Karpas-422 (cell line): ENCODE measurements around the gene PACRGL. TPM values are rescaled to one million over a fixed set of nuclear protein-coding genes. Genes with fewer than 3 reads are reported as not detected.
"Not testable (repeated sequence)": the region's sequence is repeated elsewhere in the genome, so short reads cannot be mapped to it uniquely, and the experiment has no call there.

ENCODE experiments used
- DNase-seq: peaks from one replicate; pipeline ENCODE4 v3.0.0-alpha.2; 2015
- H2AFZ ChIP-seq: fragments of 200-600 bp; sonication (generic); 2 replicates; pipeline ENCODE4 v1.6.1; 2014; ENCODE audit warnings: antibody characterized with exemption, low read length, mixed read lengths
- H3K27ac ChIP-seq: fragments of 200-600 bp; sonication (generic); 2 replicates; pipeline ENCODE4 v1.5.1; 2014; ENCODE audit warnings: mild to moderate bottlenecking, low read length, moderate library complexity
- H3K27me3 ChIP-seq: fragments of 200-600 bp; sonication (generic); 2 replicates; pipeline ENCODE4 v1.6.1; 2014; ENCODE audit warnings: low read length, mixed read lengths
- H3K36me3 ChIP-seq: fragments of 200-600 bp; sonication (generic); 2 replicates; pipeline ENCODE4 v1.6.1; 2014; ENCODE audit warnings: low read length, mixed read lengths; ENCODE audit not compliant: insufficient read depth
- H3K4me1 ChIP-seq: fragments of 200-600 bp; sonication (generic); 2 replicates; pipeline ENCODE4 v1.6.1; 2014; ENCODE audit warnings: mild to moderate bottlenecking, low read length, mixed read lengths
- H3K4me2 ChIP-seq: fragments of 200-600 bp; sonication (generic); 2 replicates; pipeline ENCODE4 v1.6.1; 2014; ENCODE audit warnings: low read length, low read depth, mild to moderate bottlenecking; ENCODE audit not compliant: poor library complexity, severe bottlenecking
- H3K4me3 ChIP-seq: fragments of 200-600 bp; sonication (generic); 2 replicates; pipeline ENCODE4 v1.5.1; 2014; ENCODE audit warnings: mild to moderate bottlenecking, antibody characterized with exemption, low read length, mixed read lengths
- H3K79me2 ChIP-seq: fragments of 200-600 bp; sonication (generic); 2 replicates; pipeline ENCODE4 v1.6.1; 2014; ENCODE audit warnings: mild to moderate bottlenecking, low read length, mixed read lengths
- H3K9ac ChIP-seq: fragments of 200-600 bp; sonication (generic); 2 replicates; pipeline ENCODE4 v1.6.0; 2014; ENCODE audit warnings: low read length
- H3K9me2 ChIP-seq: fragments of 200-600 bp; sonication (generic), shearing (Covaris generic); replicated peaks from 2 replicates; pipeline ENCODE4 v1.6.0; 2014; ENCODE audit warnings: mild to moderate bottlenecking, low read length, moderate library complexity; ENCODE audit not compliant: insufficient read depth
- H3K9me3 ChIP-seq: fragments of 300-700, 200-600 bp; sonication (generic); 2 replicates; pipeline ENCODE4 v1.6.1; 2014; ENCODE audit warnings: low read length, mixed read lengths
- H4K20me1 ChIP-seq: fragments of 200-600 bp; sonication (generic); 2 replicates; pipeline ENCODE4 v1.6.1; 2014; ENCODE audit warnings: mild to moderate bottlenecking, antibody characterized with exemption, low read length, low read depth; ENCODE audit not compliant: insufficient read depth
- total RNA-seq: library from RNA; depleted of rRNA; stranded (reverse); fragments of >200 nt; shearing (Covaris generic); gene quantifications from 2 replicates; pipeline ENCODE4 v1.2.3, GENCODE V29; 2014; ENCODE audit warnings: low replicate concordance

PACRGL gene
- total RNA-seq, 1 experiment from 2014 or later, result 49.9 TPM

DNA sequence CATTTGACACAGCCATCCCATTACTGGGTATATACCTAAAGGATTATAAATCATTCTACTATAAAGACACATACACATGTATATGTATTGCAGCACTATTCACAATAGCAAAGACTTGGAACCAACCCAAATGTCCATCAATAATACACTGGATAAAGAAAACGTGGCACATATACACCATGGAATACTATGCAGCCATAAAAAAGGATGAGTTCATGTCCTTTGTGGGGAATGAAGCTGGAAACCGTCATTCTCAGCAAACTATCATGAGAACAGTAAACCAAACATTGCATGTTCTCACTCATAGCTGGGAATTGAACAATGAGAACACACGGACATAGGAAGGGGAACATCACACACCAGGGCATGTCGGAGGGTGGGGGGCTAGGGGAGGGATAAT, 45.7 kb downstream of the PACRGL start:
- H3K27ac ChIP-seq, H3K9me2 ChIP-seq, H3K27me3 ChIP-seq, H3K36me3 ChIP-seq, H3K9me3 ChIP-seq, H3K79me2 ChIP-seq, H3K4me2 ChIP-seq, H3K4me3 ChIP-seq, DNase-seq, H3K9ac ChIP-seq, H2AFZ ChIP-seq, H3K4me1 ChIP-seq, H4K20me1 ChIP-seq: not testable (repeated sequence)

DNA sequence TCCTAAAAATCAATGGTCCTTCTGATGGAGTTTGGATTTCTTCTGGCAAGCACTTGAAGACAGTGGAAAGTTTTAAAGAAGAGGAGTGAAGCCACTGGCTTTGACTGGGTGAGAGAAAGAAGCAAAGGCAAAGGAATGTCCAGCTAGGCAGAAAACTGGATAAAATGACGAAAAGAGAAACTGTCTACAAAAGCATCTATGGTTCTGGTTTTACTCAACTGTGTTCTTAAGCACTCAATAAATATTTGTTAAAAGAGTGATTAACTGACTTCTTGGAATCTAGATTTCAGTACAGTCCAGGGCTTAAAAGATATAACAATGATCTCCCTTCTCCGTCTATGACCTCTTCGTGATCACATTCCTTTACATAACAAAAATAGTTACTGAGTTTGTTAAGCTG, 52.4 kb downstream of the PACRGL start:
- no peaks in the 10 kb centered on the region for H3K79me2 ChIP-seq
- no peaks in the 10 kb centered on the region for H3K9me3 ChIP-seq
- no peak overlapping the region for H3K27ac ChIP-seq
- H3K9ac ChIP-seq, result no peak overlapping the region
- DNase-seq, result no peak
- no peaks in the 10 kb centered on the region for H3K27me3 ChIP-seq
- H3K9me2 ChIP-seq, result no peaks in the 10 kb centered on the region
- no peaks in the 10 kb centered on the region for H4K20me1 ChIP-seq
- H3K4me1 ChIP-seq, result no peaks in the 10 kb centered on the region
- H3K4me2 ChIP-seq, result no peak overlapping the region
- no peaks in the 10 kb centered on the region for H3K36me3 ChIP-seq
- H3K4me3 ChIP-seq, result no peak overlapping the region
- no peak overlapping the region for H2AFZ ChIP-seq

DNA sequence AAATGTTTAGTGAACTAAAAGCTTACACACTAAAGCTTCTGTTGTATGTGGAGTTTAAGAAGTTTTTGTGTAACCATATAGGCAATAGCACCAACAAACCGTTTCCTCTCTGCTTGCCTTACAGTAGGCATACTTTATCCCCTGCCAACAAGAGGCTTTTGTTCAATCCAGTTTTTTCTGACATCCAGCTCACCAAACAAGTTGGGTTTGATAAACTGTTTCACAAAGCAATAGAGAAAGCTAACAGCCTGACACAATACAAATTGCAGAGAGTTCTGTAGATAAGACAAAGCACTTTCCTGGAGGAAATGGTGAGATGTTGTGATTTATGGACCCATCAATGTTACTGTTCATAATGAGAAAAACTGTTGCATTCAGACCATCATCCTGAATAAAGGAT, 53.8 kb downstream of the PACRGL start:
- Histone ChIP-seq H3K27me3 (no peaks in the 10 kb centered on the region), H3K27ac (no peak overlapping the region), H3K4me2 (no peak overlapping the region), H3K4me3 (no peak overlapping the region), H3K4me1 (no peaks in the 10 kb centered on the region), H3K9ac (no peak overlapping the region), H3K9me2 (no peaks in the 10 kb centered on the region), H3K9me3 (no peaks in the 10 kb centered on the region), H4K20me1 (no peaks in the 10 kb centered on the region), H3K36me3 (no peaks in the 10 kb centered on the region), H3K79me2 (no peaks in the 10 kb centered on the region), H2AFZ (no peak overlapping the region)
- no peak for DNase-seq

DNA sequence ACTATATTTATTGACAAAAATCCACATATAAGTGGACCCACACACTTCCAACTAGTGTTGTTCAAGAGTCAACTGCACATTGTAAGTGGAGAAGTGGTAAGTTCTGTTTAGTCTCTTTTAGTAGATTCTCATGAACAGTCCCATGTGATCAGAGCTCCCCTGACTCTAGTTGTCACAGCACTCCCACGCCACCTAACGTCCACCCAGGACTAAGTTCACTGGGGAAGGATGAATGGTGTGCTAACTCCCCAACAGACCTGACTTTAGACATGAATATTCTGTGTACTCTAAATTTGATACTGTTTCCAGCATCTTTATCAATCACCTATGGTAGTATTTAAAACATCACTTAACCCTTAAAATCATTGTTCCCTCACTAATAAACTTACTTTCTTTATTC, 59.8 kb downstream of the PACRGL start:
- no peaks in the 10 kb centered on the region for H3K27me3 ChIP-seq
- peak; percentile 79 for DNase-seq
- H4K20me1 ChIP-seq, result no peaks in the 10 kb centered on the region
- no peak overlapping the region for H3K4me2 ChIP-seq
- no peaks in the 10 kb centered on the region for H3K9me2 ChIP-seq
- H3K9me3 ChIP-seq, result no peaks in the 10 kb centered on the region
- peaks cover 4% of the 10 kb centered on the region; the same call in 1 of the 2 replicates for H3K4me1 ChIP-seq
- H3K4me3 ChIP-seq, result no peak overlapping the region
- no peak overlapping the region for H3K27ac ChIP-seq
- H2AFZ ChIP-seq, result no peak overlapping the region
- no peaks in the 10 kb centered on the region for H3K36me3 ChIP-seq
- no peaks in the 10 kb centered on the region for H3K79me2 ChIP-seq
- no peak overlapping the region for H3K9ac ChIP-seq

DNA sequence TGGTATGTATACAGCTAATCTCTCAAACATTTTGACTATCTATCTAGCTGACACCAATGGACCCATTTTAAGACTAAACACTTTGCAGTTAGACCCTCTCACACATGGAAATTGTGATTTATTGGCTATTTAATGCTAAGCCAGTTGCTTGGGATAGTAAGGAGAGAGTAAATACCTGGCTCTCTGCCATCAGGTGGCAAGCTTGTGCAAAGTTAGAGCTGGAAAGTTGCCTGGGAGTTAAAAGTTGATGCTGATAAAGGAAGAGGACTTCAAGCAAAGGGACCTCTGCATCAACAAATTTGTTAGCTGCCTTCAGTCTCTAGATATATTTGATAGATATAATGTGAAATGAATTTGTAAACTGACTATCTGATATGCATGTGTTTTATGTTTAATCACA, 61.1 kb downstream of the PACRGL start:
- no peaks in the 10 kb centered on the region for H3K9me2 ChIP-seq
- no peak overlapping the region for H3K4me2 ChIP-seq
- H3K27ac ChIP-seq, result no peak overlapping the region
- H3K4me1 ChIP-seq, result peaks cover 4% of the 10 kb centered on the region; the same call in 1 of the 2 replicates
- H3K9me3 ChIP-seq, result no peaks in the 10 kb centered on the region
- H2AFZ ChIP-seq, result no peak overlapping the region
- no peaks in the 10 kb centered on the region for H4K20me1 ChIP-seq
- H3K9ac ChIP-seq, result no peak overlapping the region
- no peaks in the 10 kb centered on the region for H3K27me3 ChIP-seq
- no peaks in the 10 kb centered on the region for H3K36me3 ChIP-seq
- H3K79me2 ChIP-seq, result no peaks in the 10 kb centered on the region
- DNase-seq, result no peak
- H3K4me3 ChIP-seq, result no peak overlapping the region

DNA sequence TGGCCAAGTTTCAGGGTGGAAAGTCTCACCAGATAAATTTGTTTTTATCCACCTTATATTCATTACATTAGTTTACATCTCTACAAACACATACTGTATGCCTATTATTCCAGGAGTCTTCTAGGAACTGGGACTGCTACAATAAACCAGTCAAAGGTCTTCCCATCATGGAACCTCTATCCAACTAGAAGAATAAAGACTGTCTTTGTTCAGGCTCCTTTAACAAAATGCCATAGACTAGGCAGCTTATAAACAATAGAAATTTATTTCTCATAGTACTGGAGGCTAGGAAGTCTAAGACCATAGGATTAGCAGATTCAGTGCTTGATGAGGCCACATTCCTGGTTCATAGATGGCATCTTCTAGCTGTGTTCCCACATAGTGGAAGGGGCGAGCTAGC, 61.6 kb downstream of the PACRGL start:
- Histone ChIP-seq H2AFZ (no peak overlapping the region), H3K4me2 (no peak overlapping the region), H3K9me3 (no peaks in the 10 kb centered on the region), H4K20me1 (no peaks in the 10 kb centered on the region), H3K4me3 (no peak overlapping the region), H3K27ac (no peak overlapping the region), H3K27me3 (no peaks in the 10 kb centered on the region), H3K79me2 (no peaks in the 10 kb centered on the region), H3K4me1 (peaks cover 4% of the 10 kb centered on the region; the same call in 1 of the 2 replicates), H3K36me3 (no peaks in the 10 kb centered on the region), H3K9me2 (no peaks in the 10 kb centered on the region), H3K9ac (no peak overlapping the region)
- no peak for DNase-seq

DNA sequence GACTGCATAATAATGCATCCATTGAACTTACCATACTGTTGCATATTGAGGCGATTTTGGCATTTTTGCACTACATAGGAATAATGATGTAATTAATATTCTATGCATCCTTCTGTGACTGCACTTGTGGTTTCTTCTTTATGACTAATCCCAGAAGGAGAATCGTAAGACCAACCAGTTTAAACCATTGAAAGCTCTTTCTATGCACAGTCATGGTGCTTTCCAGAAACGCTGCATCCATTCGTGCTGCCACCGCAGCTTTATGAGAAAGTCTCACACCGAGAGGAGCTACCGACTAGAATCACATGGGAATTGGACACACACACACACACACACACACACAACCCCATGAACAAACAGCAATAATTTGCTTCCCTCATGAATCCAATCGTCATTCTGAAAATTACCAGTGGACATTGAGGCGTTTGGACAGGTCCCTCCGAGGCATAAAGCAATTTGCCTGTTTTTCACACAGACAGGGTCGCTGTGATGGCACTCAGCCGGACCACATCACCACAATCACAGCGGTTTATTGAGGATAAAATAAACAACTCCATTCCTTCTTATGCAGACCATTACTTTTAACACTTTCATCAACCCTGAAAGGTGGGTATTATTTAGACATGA, 64.2 kb downstream of the PACRGL start:
- H3K9me3 ChIP-seq, result no peaks in the 10 kb centered on the region
- no peaks in the 10 kb centered on the region for H3K79me2 ChIP-seq
- H3K27ac ChIP-seq, result no peak overlapping the region
- no peak overlapping the region for H3K4me3 ChIP-seq
- no peaks in the 10 kb centered on the region for H3K9me2 ChIP-seq
- no peak overlapping the region for H3K4me2 ChIP-seq
- no peaks in the 10 kb centered on the region for H3K36me3 ChIP-seq
- no peaks in the 10 kb centered on the region for H3K27me3 ChIP-seq
- no peak overlapping the region for H2AFZ ChIP-seq
- H3K9ac ChIP-seq, result no peak overlapping the region
- peaks cover 4% of the 10 kb centered on the region; the same call in 1 of the 2 replicates for H3K4me1 ChIP-seq
- DNase-seq, result no peak
- no peaks in the 10 kb centered on the region for H4K20me1 ChIP-seq

DNA sequence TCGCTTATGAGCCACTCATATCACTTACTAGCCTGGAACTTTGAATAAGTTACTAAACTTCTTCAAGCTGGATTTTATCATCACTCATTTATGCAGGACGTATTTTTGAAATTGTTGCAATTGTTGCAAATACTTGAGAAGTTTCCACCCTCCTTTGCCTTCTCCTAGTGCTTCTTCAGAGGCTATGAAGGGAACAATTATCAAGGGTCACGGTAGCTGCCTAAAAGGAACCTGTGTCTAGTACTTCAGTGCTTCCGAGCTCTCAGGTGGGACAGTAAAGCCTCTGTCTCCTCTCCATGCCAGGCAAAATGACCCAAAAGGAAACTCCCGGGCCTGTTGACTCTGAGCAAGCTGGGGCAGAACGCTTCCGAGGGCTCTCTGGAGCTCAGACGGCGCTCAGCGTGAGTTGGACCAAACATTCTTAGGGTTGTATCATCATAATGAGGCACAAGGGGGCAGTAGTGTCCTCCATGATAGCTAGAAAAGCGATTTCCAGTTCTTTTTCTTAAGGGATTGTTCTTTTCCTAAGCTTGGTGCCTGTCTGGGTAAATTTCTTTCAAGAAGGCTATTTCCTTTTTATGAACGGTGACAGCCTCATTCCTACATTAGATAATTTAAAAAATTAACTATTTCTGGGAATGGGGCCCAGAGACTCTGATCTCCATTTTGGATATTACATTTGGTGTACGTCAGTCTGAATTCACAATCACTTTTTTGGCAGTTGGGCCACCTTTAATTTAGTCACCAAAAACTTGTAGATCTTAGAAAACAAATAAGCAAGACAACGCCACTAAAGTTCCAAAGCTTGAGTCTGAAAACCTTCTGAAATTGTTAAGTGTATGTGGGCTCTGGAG, 73.1 kb downstream of the PACRGL start:
- no peaks in the 10 kb centered on the region for H3K36me3 ChIP-seq
- no peak overlapping the region for H2AFZ ChIP-seq
- H3K4me1 ChIP-seq, result no peaks in the 10 kb centered on the region
- H3K4me2 ChIP-seq, result no peak overlapping the region
- no peaks in the 10 kb centered on the region for H4K20me1 ChIP-seq
- H3K4me3 ChIP-seq, result no peak overlapping the region
- no peaks in the 10 kb centered on the region for H3K27me3 ChIP-seq
- H3K9ac ChIP-seq, result no peak overlapping the region
- H3K9me3 ChIP-seq, result no peaks in the 10 kb centered on the region
- H3K27ac ChIP-seq, result no peak overlapping the region
- H3K9me2 ChIP-seq, result no peaks in the 10 kb centered on the region
- peak; percentile 77 for DNase-seq
- H3K79me2 ChIP-seq, result no peaks in the 10 kb centered on the region
